Activated naive CD8-positive, alpha-beta T cell treated with anti-CD3 and anti-CD28 coated beads, Interleukin-2, amount 10 ng/mL, durations not matched to agents 7 days and 5 days (primary cell): ENCODE results near the gene NUSAP1. TPM values are rescaled to one million over a fixed set of nuclear protein-coding genes. Genes with fewer than 3 reads are reported as not detected.
"Not testable (repeated sequence)": the region's sequence is repeated elsewhere in the genome, so short reads cannot be mapped to it uniquely, and the experiment has no call there.

Source experiments
- ATAC-seq: fragments of 150-1000 bp; cut with Tn5 transposase; one replicate; pipeline ENCODE4 v1.10.0; 2021; ENCODE audit warnings: low read depth, moderate library complexity
- POLR2A ChIA-PET: fragments of 350-600 bp; sonication (Branson Sonifier 250); formaldehyde crosslinking; loops from one replicate; lab custom pipeline; 2021; ENCODE audit warnings: antibody characterized with exemption; lab: Charles Lee
- DNase-seq: peaks from one replicate; pipeline ENCODE4 v3.0.0; 2021
- H3K27ac Mint-ChIP-seq: one replicate; pipeline ENCODE4 v1.8.0; 2022; ENCODE audit warnings: mild to moderate bottlenecking, mixed read lengths
- H3K27me3 Mint-ChIP-seq: one replicate; pipeline ENCODE4 v1.8.0; 2022; ENCODE audit warnings: mild to moderate bottlenecking, moderate library complexity, mixed read lengths
- H3K36me3 Mint-ChIP-seq: one replicate; pipeline ENCODE4 v1.8.0; 2021; ENCODE audit warnings: mild to moderate bottlenecking, mixed read lengths
- H3K4me1 Mint-ChIP-seq: one replicate; pipeline ENCODE4 v1.8.0; 2021; ENCODE audit warnings: mixed read lengths
- H3K4me3 Mint-ChIP-seq: one replicate; pipeline ENCODE4 v1.8.0; 2022; ENCODE audit warnings: mild to moderate bottlenecking, moderate library complexity, mixed read lengths
- H3K9me3 Mint-ChIP-seq: one replicate; pipeline ENCODE4 v1.8.0; 2021; ENCODE audit warnings: mixed read lengths
- total RNA-seq, 2 experiments: library from RNA; stranded (reverse); gene quantifications; one replicate each; pipeline ENCODE4 v1.2.3, GENCODE V29; 2021

NUSAP1 gene
- total RNA-seq, 2 experiments from 2014 or later = 189 to 205 TPM

DNA sequence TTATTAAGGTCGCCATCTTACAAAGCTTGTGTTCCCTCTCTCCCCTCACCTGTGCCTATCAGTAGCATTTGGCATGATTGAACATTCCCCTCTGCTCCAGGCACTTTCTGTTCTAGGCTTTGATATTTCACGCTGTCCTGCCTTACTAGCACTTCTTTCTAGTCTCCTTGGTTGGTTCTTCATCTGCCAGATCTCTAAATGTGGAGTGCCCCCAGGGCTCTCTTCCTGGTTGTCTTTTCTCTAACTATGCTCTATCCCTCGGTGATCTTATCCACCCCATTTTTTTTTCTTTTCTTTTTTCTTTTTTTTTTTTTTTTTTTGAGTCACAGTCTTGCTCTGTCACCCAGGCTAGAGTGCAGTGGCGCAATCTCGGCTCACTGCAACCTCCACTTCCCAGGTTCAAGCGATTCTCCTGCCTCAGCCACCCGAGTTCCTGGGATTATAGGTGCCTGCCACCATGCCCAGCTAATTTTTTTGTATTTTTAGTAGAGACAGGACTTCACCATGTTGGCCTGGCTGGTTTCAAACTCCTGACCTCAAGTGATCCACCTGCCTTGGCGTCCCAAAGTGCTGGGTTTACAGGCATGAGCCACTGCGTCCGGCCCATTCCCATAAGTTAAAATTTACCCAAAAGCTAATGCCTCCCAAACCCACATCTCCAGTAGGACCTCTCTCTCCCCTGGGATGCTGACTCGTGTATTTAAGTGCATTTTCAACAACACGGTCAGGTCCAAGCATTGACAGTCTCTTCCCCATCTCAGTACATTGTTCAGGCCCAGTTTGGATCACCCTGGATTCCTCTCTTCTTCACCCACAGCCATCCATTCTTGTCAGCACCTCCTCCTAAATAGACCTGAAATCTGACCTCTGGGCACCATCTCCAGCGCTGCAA lies 5.2 kb downstream of the NUSAP1 start:
- H3K36me3 Mint-ChIP-seq = peaks cover 42% of the 10 kb centered on the region
- peaks cover 33% of the 10 kb centered on the region for H3K4me1 Mint-ChIP-seq
- peak overlapping the region; percentile 30 for H3K27ac Mint-ChIP-seq
- no peak for ATAC-seq
- DNase-seq = no peak
- POLR2A ChIA-PET = interaction anchor here (0.6 to 0.7 kb wide), 2 partner anchors 53 to 58 kb away, joined by 5 read pairs; no protein-coding TSS in a partner anchor
- H3K9me3 Mint-ChIP-seq = no peaks in the 10 kb centered on the region
- no peaks in the 10 kb centered on the region for H3K27me3 Mint-ChIP-seq
- H3K4me3 Mint-ChIP-seq = peak overlapping the region; percentile 3

DNA sequence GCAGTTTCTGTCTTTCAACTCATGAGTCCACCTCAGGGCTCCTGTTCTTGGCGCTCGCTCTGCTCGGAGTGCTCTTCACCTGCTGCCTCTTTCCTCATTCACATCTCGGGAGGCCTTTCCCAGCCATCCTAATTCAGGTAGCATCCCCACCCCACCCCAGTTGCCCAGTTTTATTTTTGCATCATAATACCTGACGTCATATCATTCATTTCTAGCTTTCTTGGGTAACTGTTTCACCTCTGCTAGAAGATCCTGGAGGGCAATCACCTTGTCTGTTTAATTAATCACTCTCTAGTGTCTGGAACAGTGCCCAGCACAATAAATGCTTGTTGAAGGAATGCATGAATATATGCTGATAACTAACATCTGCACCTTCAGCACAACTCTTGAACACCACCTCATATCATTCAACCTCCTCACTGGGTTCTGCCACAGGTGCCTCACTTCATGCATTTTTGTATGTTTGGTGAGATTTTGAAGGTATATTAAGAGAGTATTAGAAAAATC lies 7.6 kb downstream of the NUSAP1 start:
- peaks cover 43% of the 10 kb centered on the region for H3K36me3 Mint-ChIP-seq
- H3K9me3 Mint-ChIP-seq = no peaks in the 10 kb centered on the region
- H3K4me3 Mint-ChIP-seq = no peak overlapping the region
- H3K27me3 Mint-ChIP-seq = no peaks in the 10 kb centered on the region
- POLR2A ChIA-PET = no interaction called here
- DNase-seq (no peak), ATAC-seq (no peak)
- no peak overlapping the region for H3K27ac Mint-ChIP-seq
- H3K4me1 Mint-ChIP-seq = peaks cover 29% of the 10 kb centered on the region

DNA sequence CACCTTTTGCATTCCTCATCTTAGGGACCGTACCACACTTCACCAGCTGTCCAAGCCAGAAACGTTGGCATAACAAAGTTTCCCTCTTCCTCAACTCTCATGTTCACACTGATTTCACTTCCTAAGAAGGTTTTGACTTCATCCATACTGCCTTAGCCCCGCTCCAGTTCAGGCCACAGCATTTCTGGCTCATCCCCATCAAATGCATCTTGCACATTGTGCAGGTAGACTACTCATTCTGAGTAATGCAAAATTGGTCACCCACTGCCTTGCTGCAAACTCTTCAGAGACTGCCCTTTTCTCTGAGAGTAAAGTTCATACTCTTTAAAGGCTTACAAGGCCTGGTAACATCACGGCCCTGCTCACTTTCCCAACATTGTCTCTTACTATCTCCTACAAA lies 8.8 kb downstream of the NUSAP1 start:
- H3K4me1 Mint-ChIP-seq = peaks cover 27% of the 10 kb centered on the region
- no peak overlapping the region for H3K4me3 Mint-ChIP-seq
- peak overlapping the region; percentile 43 for H3K27ac Mint-ChIP-seq
- no peak for DNase-seq
- H3K9me3 Mint-ChIP-seq = no peaks in the 10 kb centered on the region
- no peak for ATAC-seq
- POLR2A ChIA-PET = interaction anchor here (0.7 kb wide), 1 partner anchor 9 kb away, joined by 3 read pairs; the partner anchor contains the start of genes NUSAP1 and OIP5
- no peaks in the 10 kb centered on the region for H3K27me3 Mint-ChIP-seq
- peaks cover 51% of the 10 kb centered on the region for H3K36me3 Mint-ChIP-seq

DNA sequence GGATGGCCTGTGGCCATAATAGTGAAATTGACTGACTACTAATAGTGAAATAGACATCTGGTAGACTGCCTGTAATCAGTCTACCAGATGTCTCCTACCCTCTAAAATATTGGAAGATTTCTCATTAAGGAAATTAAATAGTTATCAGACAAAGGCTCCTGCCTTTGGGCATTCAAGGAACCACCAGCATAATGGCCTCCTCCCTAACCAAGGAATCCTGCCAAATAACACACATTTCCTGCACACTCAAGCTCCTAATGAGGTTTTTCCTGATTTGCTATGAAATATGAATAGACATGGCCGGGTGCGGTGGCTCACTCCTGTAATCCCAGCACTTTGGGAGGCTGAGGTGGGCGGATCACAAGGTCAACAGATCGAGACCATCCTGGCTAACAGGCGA lies 14.6 kb downstream of the NUSAP1 start:
- Mint-ChIP-seq H3K4me1 (peaks cover 1% of the 10 kb centered on the region), H3K9me3 (no peaks in the 10 kb centered on the region), H3K36me3 (peaks cover 49% of the 10 kb centered on the region), H3K27me3 (no peaks in the 10 kb centered on the region), H3K4me3 (no peak overlapping the region), H3K27ac (no peak overlapping the region)
- ATAC-seq (no peak), DNase-seq (no peak)
- POLR2A ChIA-PET = no interaction called here

DNA sequence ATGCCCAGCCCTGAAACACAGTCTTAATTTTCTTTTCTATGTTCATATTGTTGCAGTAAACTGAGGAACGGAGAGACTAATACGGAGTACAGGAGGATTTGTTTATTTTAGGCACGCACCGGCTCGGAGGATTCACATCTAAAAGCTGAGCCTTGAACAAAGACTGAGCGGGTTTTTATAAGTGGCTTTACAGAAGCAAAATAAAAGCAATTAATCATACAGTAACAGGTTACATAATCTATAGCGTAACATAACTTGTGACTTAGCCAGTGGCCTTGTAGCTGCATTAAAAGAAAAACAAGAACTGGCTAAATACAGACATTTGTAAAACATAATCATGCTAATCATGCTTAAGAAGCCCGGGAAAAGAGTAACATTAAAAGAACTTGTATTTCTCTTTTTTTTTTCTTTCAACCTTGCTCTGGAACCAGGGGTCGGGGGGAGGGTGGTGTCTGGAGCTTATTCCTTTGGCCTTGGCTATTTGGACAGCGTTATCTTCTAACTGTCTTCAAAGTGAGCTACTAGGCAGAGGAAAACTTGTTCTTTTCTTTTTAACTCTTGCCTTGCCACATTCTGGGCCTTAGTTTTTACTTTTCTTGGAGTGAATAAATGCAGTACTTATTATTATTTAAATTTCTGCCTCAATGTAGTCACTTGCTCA lies 17.5 kb downstream of the NUSAP1 start:
- Mint-ChIP-seq H3K4me1 (peaks cover 1% of the 10 kb centered on the region), H3K9me3 (no peaks in the 10 kb centered on the region), H3K27me3 (no peaks in the 10 kb centered on the region), H3K36me3 (peaks cover 50% of the 10 kb centered on the region), H3K27ac (no peak overlapping the region), H3K4me3 (no peak overlapping the region)
- no peak for DNase-seq
- POLR2A ChIA-PET = interaction anchor here (0.7 to 0.8 kb wide), 2 partner anchors 17 to 24 kb away, joined by 3 to 4 read pairs; partner anchors contain the start of genes NUSAP1 and OIP5
- ATAC-seq = no peak

DNA sequence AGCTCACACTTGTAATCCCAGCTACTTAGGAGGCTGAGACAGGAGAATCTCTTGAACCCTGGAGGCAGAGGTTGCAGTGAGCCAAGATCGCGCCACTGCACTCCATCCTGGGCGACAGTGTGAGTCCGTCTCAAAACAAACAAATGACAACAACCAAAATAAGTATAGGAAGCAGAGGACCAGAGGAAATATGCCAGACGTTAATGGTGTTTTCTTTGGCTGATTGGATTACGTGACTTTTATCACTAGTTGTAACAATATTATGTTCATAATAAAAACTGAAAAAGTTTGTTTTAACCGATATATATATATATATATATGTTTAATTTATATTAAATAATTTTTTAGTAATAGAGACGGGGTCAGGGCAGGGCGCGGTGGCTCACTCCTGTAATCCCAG lies 21.7 kb downstream of the NUSAP1 start:
- POLR2A ChIA-PET = no interaction called here
- Mint-ChIP-seq H3K27me3 (no peaks in the 10 kb centered on the region), H3K9me3 (no peaks in the 10 kb centered on the region), H3K27ac (no peak overlapping the region), H3K36me3 (peaks cover 56% of the 10 kb centered on the region), H3K4me3 (no peak overlapping the region), H3K4me1 (no peaks in the 10 kb centered on the region)
- ATAC-seq (no peak), DNase-seq (no peak)

DNA sequence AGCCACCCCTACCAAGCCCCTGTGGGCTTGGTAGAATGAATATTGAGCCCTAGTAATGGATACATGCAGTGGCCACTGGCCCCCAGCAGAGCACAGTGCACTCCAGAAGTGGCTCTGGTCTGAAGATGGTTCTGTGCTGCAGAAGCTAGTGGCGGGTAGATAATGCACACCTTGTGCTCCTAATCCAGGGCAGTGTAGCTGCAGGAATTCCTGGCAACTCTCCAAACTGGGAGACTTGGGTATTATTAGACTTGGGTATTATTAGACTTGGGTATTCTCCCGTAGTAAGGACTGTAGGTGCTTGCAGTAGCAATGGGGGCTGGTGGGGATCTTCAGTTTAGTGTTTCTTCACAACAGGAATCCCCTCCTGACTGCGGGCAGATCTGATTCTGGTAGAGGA lies 34.7 kb downstream of the NUSAP1 start:
- Mint-ChIP-seq H3K27me3 (no peaks in the 10 kb centered on the region), H3K27ac (no peak overlapping the region), H3K4me1 (no peaks in the 10 kb centered on the region), H3K36me3 (peaks cover 52% of the 10 kb centered on the region), H3K4me3 (no peak overlapping the region), H3K9me3 (no peaks in the 10 kb centered on the region)
- ATAC-seq = no peak
- no peak for DNase-seq
- POLR2A ChIA-PET = no interaction called here

DNA sequence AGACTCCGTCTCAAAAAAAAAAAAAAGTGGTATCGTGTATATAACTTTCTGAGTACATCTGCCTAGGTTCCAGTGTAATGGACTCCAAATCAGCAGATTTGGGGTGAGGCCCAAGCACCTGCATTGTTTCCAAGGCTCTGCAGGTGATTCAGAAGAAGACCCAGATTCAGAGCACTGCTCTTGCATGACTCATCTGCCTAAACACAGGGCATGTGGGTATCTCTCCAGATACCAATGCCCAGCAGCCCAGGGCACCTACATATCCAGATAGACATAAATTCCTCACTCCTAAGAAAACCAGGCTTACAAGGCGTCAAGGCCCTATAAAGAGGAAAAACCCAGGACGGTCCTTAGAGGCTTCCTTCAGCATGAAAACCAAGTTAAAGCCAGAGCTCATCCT lies 45.3 kb downstream of the NUSAP1 start:
- Mint-ChIP-seq H3K9me3 (no peaks in the 10 kb centered on the region), H3K27ac (no peak overlapping the region), H3K4me3 (no peak overlapping the region), H3K27me3 (no peaks in the 10 kb centered on the region), H3K4me1 (no peaks in the 10 kb centered on the region), H3K36me3 (peaks cover 38% of the 10 kb centered on the region)
- ATAC-seq (no peak), DNase-seq (no peak)
- POLR2A ChIA-PET = no interaction called here

DNA sequence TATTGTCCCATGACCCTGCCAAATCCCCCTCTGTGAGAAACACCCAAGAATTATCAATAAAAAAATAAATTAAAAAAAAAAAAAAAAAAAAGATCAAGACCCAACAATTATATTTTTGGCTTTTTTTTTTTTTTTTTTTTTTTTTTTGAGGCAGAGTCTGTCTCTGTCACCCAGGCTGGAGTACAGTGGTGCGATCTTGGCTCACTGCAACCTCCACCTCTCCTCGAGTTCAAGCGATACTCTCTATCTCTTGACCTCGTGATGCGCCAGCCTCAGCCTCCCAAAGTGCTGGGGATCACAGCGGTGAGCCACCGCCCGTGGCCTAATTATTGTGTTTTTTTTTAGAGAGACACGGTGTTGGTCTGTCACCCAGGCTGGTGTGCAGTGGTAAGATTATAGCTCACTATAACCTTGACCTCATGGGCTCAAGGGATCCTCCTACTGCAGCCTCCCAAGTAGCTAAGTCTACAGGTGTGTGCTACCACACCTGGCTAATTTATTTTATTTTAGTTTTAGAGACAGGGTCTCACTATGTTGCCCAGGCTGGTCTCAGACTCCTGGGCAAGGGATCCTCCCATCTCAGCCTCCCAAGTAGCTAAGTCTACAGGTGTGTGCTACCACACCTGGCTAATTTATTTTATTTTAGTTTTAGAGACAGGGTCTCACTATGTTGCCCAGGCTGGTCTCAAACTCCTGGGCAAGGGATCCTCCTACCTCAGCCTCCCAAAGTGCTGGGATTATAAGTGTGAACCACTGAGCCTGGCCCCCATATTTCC lies 51.5 kb downstream of the NUSAP1 start:
- POLR2A ChIA-PET = interaction anchor here (0.6 kb wide), 1 partner anchor 1179 kb away, joined by 3 read pairs; no protein-coding TSS in a partner anchor

DNA sequence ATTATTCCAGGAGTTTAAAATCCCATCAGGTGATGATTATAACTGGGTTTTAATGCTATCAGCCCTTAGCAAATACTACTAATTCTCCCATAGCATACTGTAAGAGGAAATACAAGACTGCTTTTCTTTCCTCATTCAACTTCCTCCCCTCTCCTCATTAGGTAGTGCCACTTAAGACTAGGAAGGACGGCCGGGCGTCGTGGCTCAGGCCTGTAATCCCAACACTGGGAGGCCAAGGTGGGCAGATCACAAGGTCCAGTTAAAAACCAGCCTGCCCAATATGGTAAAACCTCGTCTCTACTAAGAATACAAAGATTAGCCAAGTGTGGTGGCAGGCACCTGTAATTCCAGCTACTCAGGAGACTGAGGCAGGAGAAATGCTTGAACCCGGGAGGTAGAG lies 55.0 kb downstream of the NUSAP1 start:
- Mint-ChIP-seq H3K36me3 (peaks cover 7% of the 10 kb centered on the region), H3K27me3 (no peaks in the 10 kb centered on the region), H3K9me3 (no peaks in the 10 kb centered on the region), H3K4me1 (peaks cover 2% of the 10 kb centered on the region), H3K4me3 (no peak overlapping the region), H3K27ac (no peak overlapping the region)
- DNase-seq (no peak), ATAC-seq (no peak)
- POLR2A ChIA-PET = interaction anchor here (0.7 kb wide), 1 partner anchor 460 kb away, joined by 5 read pairs; no protein-coding TSS in a partner anchor

More for the DNA sequence above, 51.5 kb downstream of the NUSAP1 start:
- H3K9me3 Mint-ChIP-seq, DNase-seq, H3K4me3 Mint-ChIP-seq, H3K4me1 Mint-ChIP-seq, ATAC-seq, H3K27me3 Mint-ChIP-seq, H3K27ac Mint-ChIP-seq: not testable (repeated sequence)
- peaks cover 19% of the 10 kb centered on the region for H3K36me3 Mint-ChIP-seq

DNA sequence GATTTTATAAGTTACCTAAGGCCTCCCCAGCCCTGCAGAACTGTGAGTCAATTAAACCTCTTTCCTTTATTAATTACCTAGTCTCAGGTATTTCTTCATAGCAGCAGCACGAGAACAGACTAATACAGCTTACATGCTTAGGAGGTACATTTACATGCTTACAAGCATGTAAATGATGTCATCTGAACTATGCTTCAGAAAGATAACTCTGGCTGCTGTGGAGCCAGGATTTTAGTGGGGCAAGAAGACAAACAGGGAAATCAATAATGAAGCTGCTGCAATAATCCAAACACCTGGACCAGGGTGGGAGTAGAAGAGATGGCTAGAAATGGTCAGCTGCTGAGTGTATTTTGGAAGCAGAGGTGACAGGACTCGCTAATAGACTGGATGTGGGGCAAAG lies 60.0 kb downstream of the NUSAP1 start:
- Mint-ChIP-seq H3K27ac (peak overlapping the region; percentile 32), H3K4me1 (peaks cover 15% of the 10 kb centered on the region), H3K27me3 (no peaks in the 10 kb centered on the region), H3K36me3 (peaks cover 24% of the 10 kb centered on the region), H3K4me3 (no peak overlapping the region), H3K9me3 (no peaks in the 10 kb centered on the region)
- ATAC-seq (no peak), DNase-seq (no peak)
- POLR2A ChIA-PET = no interaction called here

DNA sequence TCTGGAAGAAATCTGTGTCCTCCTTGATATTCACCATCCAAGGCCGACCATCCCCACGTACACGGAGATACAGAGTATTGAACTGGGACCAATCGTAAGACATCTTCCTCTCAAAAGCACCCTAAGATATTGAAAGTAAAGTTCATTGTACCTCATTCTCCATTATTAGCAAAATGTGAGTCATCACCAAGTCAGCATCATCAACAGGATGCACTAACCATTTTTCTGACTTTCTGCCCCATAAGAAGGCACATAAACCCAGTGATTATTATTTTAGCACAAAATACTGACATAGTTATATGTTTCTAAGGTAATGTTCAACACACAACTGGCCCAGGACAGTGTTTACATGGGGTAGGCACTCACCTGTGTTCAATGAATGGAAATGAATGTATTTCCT lies 62.2 kb downstream of the NUSAP1 start:
- ATAC-seq = no peak
- DNase-seq = no peak
- Mint-ChIP-seq H3K27ac (peak overlapping the region; percentile 2), H3K4me3 (no peak overlapping the region), H3K4me1 (peaks cover 15% of the 10 kb centered on the region), H3K27me3 (no peaks in the 10 kb centered on the region), H3K9me3 (no peaks in the 10 kb centered on the region), H3K36me3 (peaks cover 20% of the 10 kb centered on the region)
- POLR2A ChIA-PET = no interaction called here

DNA sequence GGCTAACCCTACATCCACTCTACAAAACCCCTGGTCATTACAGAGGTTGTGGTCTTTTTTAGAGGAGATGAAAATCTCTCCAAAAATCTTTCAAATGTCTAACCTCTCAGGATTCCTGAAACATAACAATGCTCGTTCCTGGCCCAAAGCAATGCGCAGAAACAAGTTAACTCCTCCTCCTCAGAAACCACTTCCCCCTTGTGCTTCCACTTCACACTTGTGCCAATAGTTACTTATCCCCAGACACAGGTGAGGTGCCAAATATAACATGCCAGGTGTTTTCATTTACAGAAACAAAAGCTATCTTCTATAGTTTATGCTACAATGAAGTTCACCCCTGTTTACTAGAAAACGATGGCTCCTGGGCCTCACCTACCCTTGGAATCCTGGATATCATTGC lies 63.4 kb downstream of the NUSAP1 start:
- Mint-ChIP-seq H3K4me1 (peaks cover 17% of the 10 kb centered on the region), H3K27ac (peak overlapping the region; percentile 43), H3K9me3 (no peaks in the 10 kb centered on the region), H3K4me3 (peak overlapping the region; percentile 2), H3K27me3 (no peaks in the 10 kb centered on the region), H3K36me3 (peaks cover 20% of the 10 kb centered on the region)
- ATAC-seq = no peak
- DNase-seq = no peak
- POLR2A ChIA-PET = interaction anchor here (0.7 kb wide), 1 partner anchor 58 kb away, joined by 5 read pairs; no protein-coding TSS in a partner anchor
